NCI-H2171 (cell line): Measurements from ENCODE around the gene APOBEC3G.
A peak's percentile ranks its signal among the peaks of the same experiment; 100 is the strongest.
"Not testable (repeated sequence)": the region's sequence is repeated elsewhere in the genome, so short reads cannot be mapped to it uniquely, and the experiment has no call there.

Experiments
- DNase-seq: peaks from one replicate; lab custom pipeline; 2025; lab: John Stamatoyannopoulos, UW

The APOBEC3G gene

GRCh38 chr22:39066442-39067276 lies 10.4 kb upstream of the APOBEC3G start:
- not testable (repeated sequence) for DNase-seq

GRCh38 chr22:39068033-39068785 lies 8.9 kb upstream of the APOBEC3G start:
- no peak for DNase-seq

- no peak for DNase-seq
These were observed 6.9 kb upstream of the APOBEC3G start for GRCh38 chr22:39070186-39070585.

GRCh38 chr22:39072581-39072981 lies 4.5 kb upstream of the APOBEC3G start:
- DNase-seq, result not testable (repeated sequence)

- no peak for DNase-seq
These were observed 3.1 kb upstream of the APOBEC3G start for GRCh38 chr22:39073981-39074380.

- not testable (repeated sequence) for DNase-seq
These were observed 685 bp upstream of the APOBEC3G start for GRCh38 chr22:39076155-39077025.

- DNase-seq, result not testable (repeated sequence)
These were observed 837 bp downstream of the APOBEC3G start for GRCh38 chr22:39077912-39078311.

- no peak for DNase-seq
These were observed 1.3 kb downstream of the APOBEC3G start for GRCh38 chr22:39078329-39078728.

- DNase-seq, result not testable (repeated sequence)
These were observed 2.1 kb downstream of the APOBEC3G start for GRCh38 chr22:39079054-39079637.

GRCh38 chr22:39080052-39080762 lies 3.1 kb downstream of the APOBEC3G start:
- DNase-seq, result no peak

GRCh38 chr22:39081016-39081415 lies 3.9 kb downstream of the APOBEC3G start:
- DNase-seq, result no peak

- DNase-seq, result no peak
These were observed 4.5 kb downstream of the APOBEC3G start for GRCh38 chr22:39081598-39081997.

GRCh38 chr22:39083212-39084165 lies 6.4 kb downstream of the APOBEC3G start:
- DNase-seq, result no peak

GRCh38 chr22:39084666-39085065 lies 7.6 kb downstream of the APOBEC3G start:
- DNase-seq, result no peak

GRCh38 chr22:39087098-39087497 lies 10.0 kb downstream of the APOBEC3G start:
- DNase-seq, result no peak

GRCh38 chr22:39087881-39088684 lies 11.0 kb downstream of the APOBEC3G start:
- DNase-seq, result peak; percentile 21

- DNase-seq, result no peak
These were observed 11.6 kb downstream of the APOBEC3G start for GRCh38 chr22:39088685-39089032.

GRCh38 chr22:39089928-39090327 lies 12.9 kb downstream of the APOBEC3G start:
- DNase-seq, result no peak

- DNase-seq, result no peak
These were observed 13.5 kb downstream of the APOBEC3G start for GRCh38 chr22:39090426-39091064.
